Thyroid gland (tissue), 4 donors: ENCODE measurements around the gene PLEKHA7. TPM values are rescaled to one million over a fixed set of nuclear protein-coding genes. Genes with fewer than 3 reads are reported as not detected.

Source experiments
- DNase-seq, 2 donors: peaks; one replicate each; pipeline ENCODE4 v3.0.0-alpha.2; 2019
- H3K27ac ChIP-seq, 3 donors: fragments of 200-600 bp; sonication (generic); 1 replicate in 2 of 3; 2 replicates in 1 of 3; pipeline ENCODE4 v1.5.1; 2016 to 2019; ENCODE audit warnings: mild to moderate bottlenecking in 1 of 3, moderate library complexity in 1 of 3
- H3K27me3 ChIP-seq: fragments of 200-600 bp; sonication (generic); one replicate; pipeline ENCODE4 v1.5.1; 2019
- H3K36me3 ChIP-seq, 2 donors: fragments of 200-600 bp; sonication (generic); one replicate each; pipeline ENCODE4 v1.5.1; 2016 to 2019
- H3K4me1 ChIP-seq, 2 donors: fragments of 200-600 bp; sonication (generic); one replicate each; pipeline ENCODE4 v1.5.1; 2017 to 2019
- H3K4me3 ChIP-seq, 3 donors: fragments of 200-600 bp; sonication (generic); replicated peaks in 1 of 3; 1 replicate in 2 of 3; 2 replicates in 1 of 3; pipeline ENCODE4 v1.5.1; 2016; ENCODE audit warnings: mild to moderate bottlenecking in 1 of 3
- H3K9me3 ChIP-seq: fragments of 200-600 bp; sonication (generic); one replicate; pipeline ENCODE4 v1.5.1; 2017
- POLR2A ChIP-seq, 2 donors: fragments of 450-650 bp; IDR thresholded peaks; one replicate each; pipeline ENCODE4 v1.6.1; 2017; ENCODE audit warnings: antibody characterized with exemption in 2 of 2, mild to moderate bottlenecking in 2 of 2, moderate library complexity in 1 of 2
- WGBS, 2 donors: methylation state at CpG; one replicate each; pipeline ENCODE4 v1.1.5; 2017; 5-methylcytosine and 5-hydroxymethylcytosine counted together
- intact Hi-C: fragments of 100-400 bp; cut with DNase I; formaldehyde crosslinking; loops from one replicate; pipeline ENCODE4 v1.15.1; 2023
- total RNA-seq, 4 donors: library from RNA; depleted of rRNA; stranded (reverse); fragments of >200 nt; gene quantifications; one replicate each; pipeline ENCODE4 v1.2.3, GENCODE V29; 2016
- TF ChIP-seq, protein P1 (sequence below), 6 experiments: fragments of 200-600 bp in 3 of 6; fragments of 450-650 bp in 3 of 6; sonication (generic) in 3 of 6; IDR thresholded peaks; one replicate each; pipeline ENCODE4 v1.5.1; 2016 to 2019; ENCODE audit warnings: antibody characterized with exemption in 6 of 6, mild to moderate bottlenecking in 2 of 6, inconsistent platforms in 1 of 6, moderate library complexity in 1 of 6

PLEKHA7 gene
- total RNA-seq, 4 donors from 2014 or later = 22.5 to 29.0 (median 23.4) TPM

DNA sequence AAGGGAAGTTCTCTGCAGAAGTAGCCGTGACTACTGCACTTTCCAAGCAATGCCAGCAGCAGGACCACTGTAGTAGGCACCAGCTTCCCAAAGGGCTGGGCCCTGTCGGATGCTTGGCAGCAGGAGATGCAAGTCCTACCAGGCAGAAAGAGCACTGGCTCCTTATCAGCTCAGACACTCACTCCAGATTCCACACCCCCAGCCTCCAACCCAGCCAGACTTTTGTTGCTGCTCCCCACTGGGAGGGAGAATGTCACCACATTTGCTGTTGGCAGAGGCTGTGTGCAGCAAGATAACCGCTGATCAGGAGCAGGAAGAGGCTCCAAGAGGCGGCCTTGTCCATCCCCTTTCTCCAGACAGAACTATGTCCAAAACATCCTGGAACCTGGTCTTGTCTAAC lies 157.0 kb downstream of the PLEKHA7 start:
- intact Hi-C loops = no loop called here

DNA sequence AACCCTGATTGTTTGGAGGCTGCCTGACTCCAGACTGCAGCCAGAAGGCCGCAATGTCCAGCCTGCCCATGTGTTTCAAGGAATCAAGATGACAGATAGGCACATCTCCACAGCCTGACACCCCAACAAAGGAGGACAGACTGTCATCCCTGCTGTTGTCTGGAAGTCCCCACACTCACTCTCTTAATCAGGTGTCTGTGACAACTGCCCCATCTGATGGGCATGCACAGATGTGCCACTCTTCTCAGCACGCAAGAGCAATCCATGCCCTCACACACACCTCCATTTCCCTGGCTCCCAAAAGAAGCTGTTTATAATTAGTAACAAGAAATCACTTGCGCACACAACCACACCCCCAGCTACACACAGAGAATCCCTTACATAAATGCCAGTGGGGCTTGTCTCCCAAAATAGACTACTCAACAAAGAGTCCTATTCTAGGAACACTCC lies 158.2 kb downstream of the PLEKHA7 start:
- Histone ChIP-seq H3K9me3 (no peaks in the 10 kb centered on the region), H3K4me1 (no peaks in the 10 kb centered on the region), H3K36me3 (no peaks in the 10 kb centered on the region), H3K4me3 (no peak overlapping the region), H3K27ac (no peak overlapping the region), H3K27me3 (no peaks in the 10 kb centered on the region)
- no peak for TF ChIP-seq POLR2A (IDR thresholded peaks at IDR 0.05)
- TF ChIP-seq, protein P1, sequence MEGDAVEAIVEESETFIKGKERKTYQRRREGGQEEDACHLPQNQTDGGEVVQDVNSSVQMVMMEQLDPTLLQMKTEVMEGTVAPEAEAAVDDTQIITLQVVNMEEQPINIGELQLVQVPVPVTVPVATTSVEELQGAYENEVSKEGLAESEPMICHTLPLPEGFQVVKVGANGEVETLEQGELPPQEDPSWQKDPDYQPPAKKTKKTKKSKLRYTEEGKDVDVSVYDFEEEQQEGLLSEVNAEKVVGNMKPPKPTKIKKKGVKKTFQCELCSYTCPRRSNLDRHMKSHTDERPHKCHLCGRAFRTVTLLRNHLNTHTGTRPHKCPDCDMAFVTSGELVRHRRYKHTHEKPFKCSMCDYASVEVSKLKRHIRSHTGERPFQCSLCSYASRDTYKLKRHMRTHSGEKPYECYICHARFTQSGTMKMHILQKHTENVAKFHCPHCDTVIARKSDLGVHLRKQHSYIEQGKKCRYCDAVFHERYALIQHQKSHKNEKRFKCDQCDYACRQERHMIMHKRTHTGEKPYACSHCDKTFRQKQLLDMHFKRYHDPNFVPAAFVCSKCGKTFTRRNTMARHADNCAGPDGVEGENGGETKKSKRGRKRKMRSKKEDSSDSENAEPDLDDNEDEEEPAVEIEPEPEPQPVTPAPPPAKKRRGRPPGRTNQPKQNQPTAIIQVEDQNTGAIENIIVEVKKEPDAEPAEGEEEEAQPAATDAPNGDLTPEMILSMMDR (IDR thresholded peaks at IDR 0.05) = no peak
- 92 to 94% methylated on average over 3 of the region's 3 CpGs for WGBS, 2 donors
- no peak for DNase-seq
- intact Hi-C loops = no loop called here

More for the DNA sequence above, 157.0 kb downstream of the PLEKHA7 start:
- Histone ChIP-seq H3K36me3 (no peaks in the 10 kb centered on the region), H3K27me3 (no peaks in the 10 kb centered on the region), H3K4me1 (no peaks in the 10 kb centered on the region), H3K9me3 (no peaks in the 10 kb centered on the region), H3K27ac (no peak overlapping the region), H3K4me3 (no peak overlapping the region)
- no peak for DNase-seq
- 83 to 94% methylated on average over 3 to 4 of the region's 4 CpGs for WGBS, 2 donors
- TF ChIP-seq, protein P1 (IDR thresholded peaks at IDR 0.05) = no peak
- no peak for TF ChIP-seq POLR2A (IDR thresholded peaks at IDR 0.05)

DNA sequence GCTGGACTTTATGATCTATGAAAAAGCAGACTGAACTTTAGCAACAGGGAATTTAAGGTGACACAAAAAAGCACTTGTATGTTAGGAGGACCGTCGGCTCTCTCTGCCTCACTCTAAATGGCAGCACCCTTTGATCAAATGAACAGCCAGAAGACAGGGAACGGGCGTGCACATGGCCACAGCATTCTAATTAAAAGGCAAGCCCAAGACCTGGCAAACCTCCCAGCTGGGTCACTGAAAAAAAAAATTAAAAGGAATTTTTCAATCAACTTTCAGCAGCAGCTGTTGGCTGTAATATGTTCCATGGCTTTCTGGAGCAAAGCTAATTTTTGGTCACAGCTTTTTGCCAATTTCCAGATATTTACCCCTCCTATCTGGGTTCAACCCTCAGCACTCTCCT lies 159.2 kb downstream of the PLEKHA7 start:
- Histone ChIP-seq H3K27me3 (no peaks in the 10 kb centered on the region), H3K36me3 (no peaks in the 10 kb centered on the region), H3K4me3 (no peak overlapping the region), H3K27ac (no peak overlapping the region), H3K4me1 (peaks cover 0 to 10% of the 10 kb centered on the region in 2 donors), H3K9me3 (no peaks in the 10 kb centered on the region)
- WGBS, 2 donors = 95 to 97% methylated on average over 4 of the region's 4 CpGs
- TF ChIP-seq, protein P1 (IDR thresholded peaks at IDR 0.05) = no peak
- no peak for TF ChIP-seq POLR2A (IDR thresholded peaks at IDR 0.05)
- DNase-seq = no peak
- intact Hi-C loops = no loop called here

DNA sequence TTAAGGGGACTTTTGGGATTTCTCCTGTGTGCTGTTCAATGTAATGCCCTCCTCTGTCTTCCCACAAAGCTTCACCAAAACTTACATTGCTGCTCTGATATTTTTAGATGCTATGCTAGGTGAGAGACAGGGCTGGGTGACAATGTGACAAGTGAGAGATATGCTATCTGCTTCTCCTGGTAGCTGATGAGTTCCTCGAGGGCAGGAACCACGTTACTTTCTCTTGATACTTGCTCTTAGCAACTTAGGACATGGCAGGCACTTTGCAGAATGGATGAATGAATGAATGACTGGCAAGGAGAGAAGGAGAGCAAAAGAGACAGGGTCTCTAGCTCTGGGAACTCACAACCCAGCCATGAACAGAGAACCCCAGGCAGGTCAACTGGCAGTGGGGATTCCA lies 160.4 kb downstream of the PLEKHA7 start:
- WGBS, 2 donors = 80 to 94% methylated on average over 2 of the region's 2 CpGs
- TF ChIP-seq, protein P1 (IDR thresholded peaks at IDR 0.05) = no peak
- TF ChIP-seq POLR2A (IDR thresholded peaks at IDR 0.05) = no peak
- DNase-seq = no peak
- Histone ChIP-seq H3K36me3 (no peaks in the 10 kb centered on the region), H3K4me3 (no peak overlapping the region), H3K27me3 (no peaks in the 10 kb centered on the region), H3K27ac (no peak overlapping the region), H3K9me3 (no peaks in the 10 kb centered on the region), H3K4me1 (peaks cover 0 to 11% of the 10 kb centered on the region in 2 donors)
- intact Hi-C loops = no loop called here

DNA sequence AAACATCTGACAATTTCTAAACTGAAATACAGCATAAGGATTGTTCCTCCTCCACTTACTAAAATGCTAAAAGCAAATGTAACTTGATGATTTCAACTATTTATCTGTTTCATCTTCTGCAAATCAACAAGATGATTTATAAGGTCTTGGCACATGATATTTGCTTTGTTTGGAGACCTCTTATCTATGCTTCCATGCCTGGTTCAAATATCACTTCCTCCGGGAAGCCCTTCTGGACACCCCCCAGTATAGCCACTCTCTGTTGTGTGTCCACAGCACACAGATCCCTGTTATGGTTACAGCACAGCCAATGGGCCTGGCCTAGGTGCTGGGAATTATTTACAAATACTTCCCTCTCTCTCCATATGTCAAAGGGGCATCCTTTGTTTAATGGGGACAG lies 160.9 kb downstream of the PLEKHA7 start:
- H3K36me3 ChIP-seq = no peaks in the 10 kb centered on the region
- TF ChIP-seq POLR2A (IDR thresholded peaks at IDR 0.05) = no peak
- TF ChIP-seq, protein P1 (IDR thresholded peaks at IDR 0.05) = no peak
- no peak overlapping the region for H3K4me3 ChIP-seq
- no peak for DNase-seq
- peaks cover 0 to 11% of the 10 kb centered on the region in 2 donors for H3K4me1 ChIP-seq
- H3K27ac ChIP-seq = no peak overlapping the region
- no peaks in the 10 kb centered on the region for H3K27me3 ChIP-seq
- intact Hi-C loops = no loop called here
- H3K9me3 ChIP-seq = no peaks in the 10 kb centered on the region
- WGBS, 2 donors = 93 to 100% methylated on average over 1 of the region's 1 CpG
